ENCODE results near the gene MORC1. TPM values are rescaled to one million over a fixed set of nuclear protein-coding genes. Genes with fewer than 3 reads are reported as not detected.

Gene MORC1
- total RNA-seq, 1 donor from 2014 or later: not detected

- no peak for DNase-seq
- ATAC-seq (ENCODE audit: poor library complexity): no peak
- intact Hi-C loops (cut with DNase I): no loop called here
These were observed 147.4 kb downstream of the MORC1 start for GRCh38 chr3:108970561-108970960.

DNA sequence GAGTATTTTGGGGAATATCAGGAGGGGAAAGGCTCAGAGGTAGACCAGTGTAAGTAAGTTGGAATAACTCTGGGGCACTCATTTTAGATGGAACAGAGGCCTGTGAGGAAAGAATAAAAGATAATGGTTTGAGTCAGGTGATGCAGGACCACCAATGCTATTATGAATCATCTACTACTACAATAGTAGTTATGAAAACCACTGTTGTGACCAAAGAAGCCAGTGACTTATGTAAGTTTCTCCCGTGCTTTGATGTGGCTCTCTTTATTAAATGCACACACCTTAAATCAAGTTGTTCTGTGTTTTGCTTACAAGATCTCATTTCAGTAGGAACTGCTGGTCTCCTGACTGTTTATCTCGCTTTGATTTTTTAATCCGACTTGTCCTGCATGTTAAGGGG, 151.2 kb downstream of the MORC1 start:
- no peak for ATAC-seq (ENCODE audit: poor library complexity)

DNA sequence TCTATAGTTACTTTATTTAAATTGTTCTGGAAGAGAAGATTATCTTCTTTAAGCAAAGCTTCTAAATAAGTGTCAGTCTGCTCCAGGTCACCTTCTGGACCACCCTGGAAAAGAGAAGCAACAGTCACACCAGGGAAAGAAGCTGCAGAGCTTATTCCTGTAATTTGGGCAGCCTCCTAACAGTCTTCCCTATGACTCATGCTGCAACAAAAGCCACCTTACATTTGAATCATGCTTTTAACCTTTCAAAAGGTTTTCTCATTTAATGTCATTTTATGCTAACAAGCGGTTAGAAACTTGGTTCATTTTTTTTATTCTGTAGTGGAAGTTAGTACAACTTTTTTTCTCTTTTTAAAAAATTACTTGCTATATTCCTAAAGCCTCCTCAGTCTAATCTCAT, 158.9 kb downstream of the MORC1 start:
- DNase-seq: no peak
- intact Hi-C loops (cut with DNase I): no loop called here
- ATAC-seq (ENCODE audit: poor library complexity): no peak

More for the DNA sequence above, 151.2 kb downstream of the MORC1 start:
- intact Hi-C loops (cut with DNase I): no loop called here
- no peak for DNase-seq

GRCh38 chr3:108953700-108954099, 164.2 kb downstream of the MORC1 start, which contains the start of gene GUCA1C:
Gene GUCA1C (minus strand): TSS chr3:108953879. CDS start chr3:108953762, 117 bp downstream.
- no peak for DNase-seq
- ATAC-seq (ENCODE audit: poor library complexity): no peak
- intact Hi-C loops (cut with DNase I): no loop called here

- intact Hi-C loops (cut with DNase I): no loop called here
- DNase-seq: no peak
- no peak for ATAC-seq (ENCODE audit: poor library complexity)
These were observed 164.7 kb downstream of the MORC1 start for GRCh38 chr3:108953210-108953609.

DNA sequence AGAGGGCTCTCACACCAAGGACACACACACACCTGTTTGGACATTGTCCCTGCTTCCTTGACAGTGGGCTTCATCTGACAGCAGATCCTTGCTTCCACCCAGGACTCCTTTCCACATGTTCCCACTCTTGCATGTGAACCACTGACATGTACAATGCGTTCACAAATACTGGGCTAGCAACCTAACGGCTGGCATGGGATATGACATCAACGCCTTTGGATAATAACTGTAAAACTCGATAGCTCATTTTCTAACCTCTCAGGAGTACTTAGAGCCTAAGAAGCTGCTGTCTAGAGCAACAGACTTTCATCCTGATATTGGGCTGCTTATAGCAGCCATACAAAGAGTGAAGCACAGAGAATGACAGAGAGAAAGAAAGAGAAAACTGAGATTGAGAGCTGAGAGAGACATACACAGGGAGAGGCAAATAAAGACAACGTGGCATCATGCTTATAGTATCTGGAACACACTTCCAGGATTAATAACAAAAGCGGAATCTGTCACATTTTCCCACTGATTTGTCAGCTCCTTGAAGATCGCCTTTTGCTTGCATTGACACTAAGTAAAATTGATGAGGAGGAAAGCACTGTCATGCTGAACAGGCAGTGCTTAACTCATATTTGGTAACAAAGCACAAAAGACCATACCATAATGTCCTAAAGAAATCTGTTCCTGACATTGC, 166.0 kb downstream of the MORC1 start:
- intact Hi-C loops (cut with DNase I): no loop called here
- ATAC-seq (ENCODE audit: poor library complexity) (no peak), DNase-seq (no peak)

GRCh38 chr3:108947855-108948254, 170.1 kb downstream of the MORC1 start:
- DNase-seq (no peak), ATAC-seq (ENCODE audit: poor library complexity) (no peak)
- intact Hi-C loops (cut with DNase I): no loop called here

DNA sequence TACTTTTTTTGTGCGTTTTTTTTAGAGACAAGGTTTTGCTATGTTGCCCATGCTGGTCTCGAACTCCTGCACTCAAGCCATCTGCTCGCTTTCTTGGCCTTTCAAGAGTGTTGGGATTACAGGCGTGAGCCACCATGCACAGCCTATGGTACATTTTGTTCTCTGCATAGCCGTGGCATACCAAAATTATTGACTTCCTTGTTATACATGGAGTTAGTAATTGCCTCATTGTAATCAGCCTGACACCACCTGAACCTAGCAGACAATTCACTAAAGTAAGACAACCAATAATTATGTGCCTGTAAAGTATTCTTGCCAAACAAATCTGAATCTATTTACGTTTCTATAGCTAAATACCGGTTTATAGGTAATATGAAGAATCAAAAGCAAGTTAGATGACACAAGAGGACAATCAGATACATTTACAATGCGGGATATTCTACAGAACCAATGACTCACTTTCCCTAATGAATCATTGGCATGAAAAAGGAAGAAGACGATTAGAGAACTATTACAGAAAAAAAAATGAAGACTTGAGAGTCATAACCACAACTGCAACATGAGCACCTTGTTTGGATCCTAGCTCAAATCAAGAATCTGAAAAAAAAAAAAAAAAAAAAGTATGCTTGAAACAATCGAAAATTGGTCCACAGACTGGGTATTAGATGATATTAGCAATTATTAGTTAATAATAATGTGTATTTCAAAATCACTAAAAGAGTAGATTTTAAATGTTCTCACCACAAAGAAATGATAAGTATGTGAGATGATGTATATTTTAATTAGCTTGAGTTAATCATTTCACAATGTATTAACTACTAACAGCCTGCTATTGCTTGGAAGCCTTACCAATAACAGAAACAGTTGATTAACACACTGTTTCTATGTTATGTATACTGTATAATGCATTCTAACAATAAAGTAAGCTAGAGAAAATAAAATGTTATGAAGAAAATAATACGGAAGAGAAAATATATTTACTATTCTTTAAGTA, 171.3 kb downstream of the MORC1 start:
- no peak for DNase-seq
- no peak for ATAC-seq (ENCODE audit: poor library complexity)
- intact Hi-C loops (cut with DNase I): no loop called here

- ATAC-seq (ENCODE audit: poor library complexity): no peak
- intact Hi-C loops (cut with DNase I): no loop called here
- no peak for DNase-seq
These were observed 177.2 kb downstream of the MORC1 start for GRCh38 chr3:108940568-108941263.

DNA sequence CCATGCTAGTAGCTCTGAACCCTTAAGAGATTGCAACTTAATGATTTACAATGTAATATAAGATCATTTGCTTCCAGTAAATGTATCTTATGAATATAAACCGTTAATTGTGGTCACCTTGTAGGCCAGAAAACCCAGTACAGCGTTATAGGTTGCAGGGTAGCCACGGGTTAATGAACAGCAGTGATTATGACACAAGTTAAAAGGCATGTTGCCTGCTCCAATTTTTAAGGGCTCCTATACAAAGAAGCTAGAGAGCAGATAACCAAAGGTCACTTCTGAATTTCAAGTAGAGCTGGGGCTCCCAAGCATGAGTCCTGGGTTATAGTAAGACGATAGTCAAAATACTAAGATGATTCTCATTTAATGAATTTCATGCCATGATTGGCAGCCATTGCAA, 177.8 kb downstream of the MORC1 start:
- peak; percentile 66 for ATAC-seq (ENCODE audit: poor library complexity)

GRCh38 chr3:108936924-108937689, 180.8 kb downstream of the MORC1 start:
- DNase-seq (no peak), ATAC-seq (ENCODE audit: poor library complexity) (peak; percentile 66)
- intact Hi-C loops (cut with DNase I): no loop called here

More for the DNA sequence above, 177.8 kb downstream of the MORC1 start:
- intact Hi-C loops (cut with DNase I): no loop called here
- no peak for DNase-seq

GRCh38 chr3:108931035-108931434, 186.9 kb downstream of the MORC1 start:
- intact Hi-C loops (cut with DNase I): no loop called here
- no peak for ATAC-seq (ENCODE audit: poor library complexity)
- no peak for DNase-seq

GRCh38 chr3:108918866-108919265, 199.1 kb downstream of the MORC1 start:
- ATAC-seq (ENCODE audit: poor library complexity): no peak
- intact Hi-C loops (cut with DNase I): no loop called here

GRCh38 chr3:108914774-108915641, 202.9 kb downstream of the MORC1 start:
- DNase-seq (no peak), ATAC-seq (ENCODE audit: poor library complexity) (peak; percentile 67)
- intact Hi-C loops (cut with DNase I): loop anchor here (5.0 kb wide), 1 partner anchor 248 kb away; no protein-coding TSS in a partner anchor

More at GRCh38 chr3:108918866-108919265, 199.1 kb downstream of the MORC1 start:
- DNase-seq: no peak

GRCh38 chr3:108909799-108910198, 208.1 kb downstream of the MORC1 start:
- no peak for ATAC-seq (ENCODE audit: poor library complexity)
- intact Hi-C loops (cut with DNase I): loop anchor here (5.0 kb wide), 1 partner anchor 242 kb away; no protein-coding TSS in a partner anchor
- DNase-seq: no peak

Data from Right ventricle myocardium superior (tissue), 1 donor.